ENCODE measurements around the gene CXCL5.

- peak; percentile 55 for TF ChIP-seq CTCF (IDR thresholded peaks at IDR 0.05)
- TF ChIP-seq SIN3A (IDR thresholded peaks at IDR 0.05; ENCODE audit: borderline replicate concordance, low read depth, low read length): no peak
- no peak for TF ChIP-seq RAD21 (IDR thresholded peaks at IDR 0.05; ENCODE audit: low read length)
- no peak for TF ChIP-seq POLR2AphosphoS5 (IDR thresholded peaks at IDR 0.05; ENCODE audit: low read depth, low read length)
- TF ChIP-seq SMC3 (IDR thresholded peaks at IDR 0.05; ENCODE audit: low read depth, low read length): no peak
Measured at GRCh38 chr4:74038425-74039314, 40.2 kb upstream of the CXCL5 start, which contains the start of gene CXCL3.

All from SK-N-SH (cell line).